H9 (cell line): ENCODE data around the gene LAMP5. TPM values are rescaled to one million over a fixed set of nuclear protein-coding genes. Genes with fewer than 3 reads are reported as not detected.

Experiments
- DNase-seq: peaks from one replicate; pipeline ENCODE4 v3.0.0-alpha.2; 2017
- H2AFZ ChIP-seq: one replicate; pipeline ENCODE4 v1.6.1; 2013; ENCODE audit warnings: mild to moderate bottlenecking, low read length, control low read depth, moderate library complexity
- H2AK5ac ChIP-seq: 2 replicates; pipeline ENCODE4 v1.6.1; 2013; ENCODE audit warnings: low read length, control low read depth, mixed read lengths; ENCODE audit not compliant: insufficient read length
- H2BK120ac ChIP-seq: one replicate; pipeline ENCODE4 v1.6.1; 2013; ENCODE audit warnings: low read depth, mild to moderate bottlenecking, low read length, control low read depth, inconsistent platforms; ENCODE audit not compliant: poor library complexity, severe bottlenecking
- H2BK12ac ChIP-seq: 2 replicates; pipeline ENCODE4 v1.6.1; 2013; ENCODE audit warnings: low read length, control low read depth, mixed read lengths, low read depth; ENCODE audit not compliant: insufficient read length
- H2BK15ac ChIP-seq: 2 replicates; pipeline ENCODE4 v1.6.1; 2013; ENCODE audit warnings: low read depth, low read length, control low read depth
- H2BK20ac ChIP-seq: one replicate; pipeline ENCODE4 v1.6.1; 2013; ENCODE audit warnings: low read depth, mild to moderate bottlenecking, low read length, control low read depth, inconsistent platforms; ENCODE audit not compliant: poor library complexity, severe bottlenecking
- H2BK5ac ChIP-seq: 2 replicates; pipeline ENCODE4 v1.6.1; 2013; ENCODE audit warnings: low read length, control low read depth, mixed read lengths; ENCODE audit not compliant: insufficient read length
- H3K14ac ChIP-seq: 2 replicates; pipeline ENCODE4 v1.6.1; 2013; ENCODE audit warnings: low read length, control low read depth; ENCODE audit not compliant: insufficient read depth
- H3K18ac ChIP-seq: 2 replicates; pipeline ENCODE4 v1.6.1; 2013; ENCODE audit warnings: low read depth, mild to moderate bottlenecking, mixed read lengths, low read length, control low read depth; ENCODE audit not compliant: insufficient read length
- H3K23ac ChIP-seq: 2 replicates; pipeline ENCODE4 v1.6.1; 2013; ENCODE audit warnings: low read length, control low read depth, mixed read lengths, low read depth; ENCODE audit not compliant: insufficient read length
- H3K23me2 ChIP-seq: 2 replicates; pipeline ENCODE4 v1.6.1; 2013; ENCODE audit warnings: low read depth, mild to moderate bottlenecking, mixed read lengths, low read length, control low read depth; ENCODE audit not compliant: insufficient read length, poor library complexity, severe bottlenecking
- H3K27ac ChIP-seq: 2 replicates; pipeline ENCODE4 v1.5.1; 2013; ENCODE audit warnings: low read length, control low read depth, mixed read lengths, low read depth; ENCODE audit not compliant: insufficient read length
- H3K27me3 ChIP-seq: 2 replicates; pipeline ENCODE4 v1.6.1; 2013; ENCODE audit warnings: low read length, control low read depth, inconsistent platforms; ENCODE audit not compliant: insufficient read depth
- H3K4ac ChIP-seq: 2 replicates; pipeline ENCODE4 v1.6.1; 2013; ENCODE audit warnings: low read depth, mild to moderate bottlenecking, control low read depth, inconsistent platforms, low read length, moderate library complexity
- H3K4me1 ChIP-seq: 2 replicates; pipeline ENCODE4 v1.6.1; 2013; ENCODE audit warnings: low read length, control low read depth, inconsistent platforms; ENCODE audit not compliant: insufficient read depth
- H3K4me2 ChIP-seq: 2 replicates; pipeline ENCODE4 v1.6.1; 2013; ENCODE audit warnings: low read length, control low read depth, mixed read lengths; ENCODE audit not compliant: insufficient read length, insufficient read depth
- H3K56ac ChIP-seq: 2 replicates; pipeline ENCODE4 v1.6.1; 2013; ENCODE audit warnings: low read depth, mild to moderate bottlenecking, mixed read lengths, low read length, control low read depth; ENCODE audit not compliant: insufficient read length
- H3K79me1 ChIP-seq: 2 replicates; pipeline ENCODE4 v1.6.1; 2013; ENCODE audit warnings: low read depth, mild to moderate bottlenecking, moderate library complexity, low read length, control low read depth, inconsistent platforms; ENCODE audit not compliant: insufficient read depth, poor library complexity, severe bottlenecking
- H3K79me2 ChIP-seq: 2 replicates; pipeline ENCODE4 v1.6.1; 2013; ENCODE audit warnings: low read length, control low read depth, inconsistent platforms; ENCODE audit not compliant: insufficient read depth
- H3K9ac ChIP-seq: 2 replicates; pipeline ENCODE4 v1.6.1; 2013; ENCODE audit warnings: low read length, control low read depth, mixed read lengths; ENCODE audit not compliant: insufficient read length; ENCODE audit errors: extremely low read depth
- H3K9me3 ChIP-seq: one replicate; pipeline ENCODE4 v1.6.1; 2013; ENCODE audit warnings: low read depth, low read length, inconsistent platforms; ENCODE audit not compliant: control insufficient read depth
- H3T11ph ChIP-seq: one replicate; pipeline ENCODE4 v1.6.1; 2013; ENCODE audit warnings: mild to moderate bottlenecking, low read length, control low read depth, inconsistent platforms
- H4K20me1 ChIP-seq: one replicate; pipeline ENCODE4 v1.6.1; 2013; ENCODE audit not compliant: control insufficient read depth, insufficient read length, insufficient read depth
- H4K5ac ChIP-seq: 2 replicates; pipeline ENCODE4 v1.6.1; 2013; ENCODE audit warnings: low read depth, mild to moderate bottlenecking, mixed read lengths, low read length, control low read depth; ENCODE audit not compliant: insufficient read length
- H4K8ac ChIP-seq: replicated peaks from 2 replicates; pipeline ENCODE4 v1.6.1; 2013; ENCODE audit warnings: low read length, control low read depth, mixed read lengths, low read depth; ENCODE audit not compliant: insufficient read length
- H4K91ac ChIP-seq: 2 replicates; pipeline ENCODE4 v1.6.1; 2013; ENCODE audit warnings: low read depth, mild to moderate bottlenecking, moderate library complexity, mixed read lengths, low read length, control low read depth; ENCODE audit not compliant: insufficient read length
- H3K27ac Mint-ChIP-seq, 3 experiments: 2 replicates in 2 of 3; 3 replicates in 1 of 3; pipeline ENCODE4 v1.8.0; 2020 to 2021; ENCODE audit warnings: mixed read lengths in 3 of 3, mild to moderate bottlenecking in 1 of 3, moderate library complexity in 1 of 3
- H3K27me3 Mint-ChIP-seq: 2 replicates; pipeline ENCODE4 v1.8.0; 2021; ENCODE audit warnings: low read depth, mild to moderate bottlenecking, moderate library complexity, mixed read lengths
- H3K36me3 Mint-ChIP-seq, 3 experiments: 2 replicates in 2 of 3; 3 replicates in 1 of 3; pipeline ENCODE4 v1.8.0; 2020 to 2021; ENCODE audit warnings: low read depth in 3 of 3, mixed read lengths in 3 of 3; ENCODE audit not compliant: insufficient read depth in 1 of 3
- H3K4me1 Mint-ChIP-seq, 2 experiments: 2 replicates each; pipeline ENCODE4 v1.8.0; 2020; ENCODE audit warnings: mixed read lengths in 2 of 2
- H3K4me3 Mint-ChIP-seq, 2 experiments: 2 replicates in 1 of 2; 3 replicates in 1 of 2; pipeline ENCODE4 v1.8.0; 2020 to 2021; ENCODE audit warnings: mild to moderate bottlenecking in 2 of 2, mixed read lengths in 2 of 2, moderate library complexity in 1 of 2
- H3K9me3 Mint-ChIP-seq, 2 experiments: 2 replicates in 1 of 2; 3 replicates in 1 of 2; pipeline ENCODE4 v1.8.0; 2020; ENCODE audit warnings: mild to moderate bottlenecking in 2 of 2, mixed read lengths in 2 of 2, moderate library complexity in 1 of 2
- CTCF ChIP-seq: fragments of 200-600 bp; sonication (generic); conservative IDR thresholded peaks from 3 replicates; pipeline ENCODE4 v1.8.0; 2021; ENCODE audit warnings: antibody characterized with exemption, mild to moderate bottlenecking
- WGBS: extraction: QIAGEN DNeasy Blood & Tissue Kit; methylation state at CpG from one replicate; pipeline ENCODE4 v1.1.7; 2013; ENCODE audit warnings: missing lambda C conversion rate, low lambda C conversion rate, mixed read lengths; ENCODE audit not compliant: insufficient read length; ENCODE audit errors: extremely low coverage; 5-methylcytosine and 5-hydroxymethylcytosine counted together
- total RNA-seq: library from RNA; stranded (reverse); gene quantifications from 2 replicates; pipeline ENCODE4 v1.2.1, GENCODE V29; 2021

The LAMP5 gene
- total RNA-seq, 1 experiment from 2014 or later = 0.35 TPM

- no peak overlapping the region for H2BK5ac ChIP-seq
- no peak for DNase-seq
- H3T11ph ChIP-seq = no peak overlapping the region
- H4K91ac ChIP-seq = no peak overlapping the region
- peaks cover under 1% of the 10 kb centered on the region; the same call in 1 of the 2 replicates for H3K27me3 ChIP-seq
- H3K4ac ChIP-seq = no peak overlapping the region
- no peaks in the 10 kb centered on the region for H3K36me3 Mint-ChIP-seq
- no peak overlapping the region for H2BK120ac ChIP-seq
- no peak overlapping the region for H3K56ac ChIP-seq
- H3K4me1 ChIP-seq = no peaks in the 10 kb centered on the region
- no peaks in the 10 kb centered on the region for H3K23me2 ChIP-seq
- no peak overlapping the region for H3K18ac ChIP-seq
- no peak overlapping the region for H3K4me3 Mint-ChIP-seq
- H3K9ac ChIP-seq = no peak overlapping the region
- no peaks in the 10 kb centered on the region for H3K9me3 ChIP-seq
- no peaks in the 10 kb centered on the region for H4K20me1 ChIP-seq
- no peaks in the 10 kb centered on the region for H3K79me1 ChIP-seq
- no CpG with 5 or more reads among the region's 2 CpGs for WGBS
- no peaks in the 10 kb centered on the region for H3K79me2 ChIP-seq
- H3K9me3 Mint-ChIP-seq = no peaks in the 10 kb centered on the region
- no peak overlapping the region for H3K14ac ChIP-seq
- H3K27ac ChIP-seq = no peak overlapping the region
- H3K27ac Mint-ChIP-seq = no peak overlapping the region
- H3K23ac ChIP-seq = no peak overlapping the region
- H2AFZ ChIP-seq = no peak overlapping the region
- no peak overlapping the region for H4K5ac ChIP-seq
- H3K4me1 Mint-ChIP-seq = peaks cover 2 to 8% of the 10 kb centered on the region in 2 experiments; a peak in 2 of 4 replicates
- no peak for TF ChIP-seq CTCF
- no peak overlapping the region for H2BK12ac ChIP-seq
- H4K8ac ChIP-seq = no peak overlapping the region
- peaks cover 29% of the 10 kb centered on the region for H3K27me3 Mint-ChIP-seq
- H2BK15ac ChIP-seq = no peak overlapping the region
- H2BK20ac ChIP-seq = no peak overlapping the region
- no peak overlapping the region for H3K4me2 ChIP-seq
- H2AK5ac ChIP-seq = no peak overlapping the region
These were observed 14.3 kb upstream of the LAMP5 start for GRCh38 chr20:9500121-9500520.
